Muscle of arm (tissue), 12 donors: Measurements from ENCODE around the gene WWOX. TPM values are rescaled to one million over a fixed set of nuclear protein-coding genes. Genes with fewer than 3 reads are reported as not detected.

Experiments used
- DNase-seq: peaks from one replicate; pipeline ENCODE4 v3.0.0-alpha.2; 2013
- polyA plus RNA-seq, 12 donors: library from polyadenylated mRNA; unstranded; fragments of 120-200 nt; gene quantifications; one replicate each; pipeline ENCODE4 v1.2.1, GENCODE V29; 2013; ENCODE audit not compliant: insufficient read length in 12 of 12

Gene WWOX
- polyA plus RNA-seq, 12 donors, result 7.4 to 17.2 (median 10.9) TPM; not detected in 2

DNA sequence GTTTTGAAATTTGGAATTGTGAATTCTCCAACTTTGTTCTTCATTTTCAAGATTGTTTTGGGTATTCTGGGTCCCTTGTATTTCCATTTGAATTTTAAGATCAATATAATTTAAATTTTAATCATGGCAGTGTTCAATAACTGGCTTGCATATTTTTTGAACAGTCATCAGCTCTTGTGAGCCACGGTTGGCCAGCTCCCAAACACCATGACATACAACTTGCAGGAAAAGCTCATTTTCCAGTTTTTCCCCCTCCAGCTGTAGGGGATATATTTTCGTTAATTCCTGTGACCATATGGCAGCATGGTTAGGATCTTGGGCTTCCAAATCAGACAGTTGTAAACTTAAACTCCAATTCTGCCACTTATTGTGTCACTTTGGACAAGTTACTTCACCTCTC lies 690.1 kb downstream of the WWOX start:
- no peak for DNase-seq

- DNase-seq, result no peak
Observed at GRCh38 chr16:78791011-78791410, 691.6 kb downstream of the WWOX start.

DNA sequence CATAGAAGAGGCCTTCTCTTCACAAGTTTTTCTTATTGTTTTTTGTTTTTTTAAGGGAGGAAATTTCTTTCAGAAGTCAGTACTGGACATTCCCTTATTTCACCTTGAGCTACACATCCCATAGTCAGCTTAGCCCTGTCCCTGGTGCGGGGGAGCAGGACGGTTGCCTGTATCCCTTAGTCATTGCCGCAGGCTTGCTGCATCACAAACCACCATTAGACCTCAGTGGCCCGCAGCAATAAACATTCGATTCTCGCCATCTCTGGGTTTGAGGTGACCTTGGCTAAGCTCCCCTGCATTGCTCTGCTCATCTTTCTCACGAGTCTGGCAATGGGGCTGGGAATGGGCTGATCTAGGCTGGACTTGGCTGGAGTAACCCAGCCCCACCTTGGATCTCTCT lies 692.5 kb downstream of the WWOX start:
- no peak for DNase-seq

GRCh38 chr16:78792952-78793351 lies 693.5 kb downstream of the WWOX start:
- DNase-seq, result no peak

DNA sequence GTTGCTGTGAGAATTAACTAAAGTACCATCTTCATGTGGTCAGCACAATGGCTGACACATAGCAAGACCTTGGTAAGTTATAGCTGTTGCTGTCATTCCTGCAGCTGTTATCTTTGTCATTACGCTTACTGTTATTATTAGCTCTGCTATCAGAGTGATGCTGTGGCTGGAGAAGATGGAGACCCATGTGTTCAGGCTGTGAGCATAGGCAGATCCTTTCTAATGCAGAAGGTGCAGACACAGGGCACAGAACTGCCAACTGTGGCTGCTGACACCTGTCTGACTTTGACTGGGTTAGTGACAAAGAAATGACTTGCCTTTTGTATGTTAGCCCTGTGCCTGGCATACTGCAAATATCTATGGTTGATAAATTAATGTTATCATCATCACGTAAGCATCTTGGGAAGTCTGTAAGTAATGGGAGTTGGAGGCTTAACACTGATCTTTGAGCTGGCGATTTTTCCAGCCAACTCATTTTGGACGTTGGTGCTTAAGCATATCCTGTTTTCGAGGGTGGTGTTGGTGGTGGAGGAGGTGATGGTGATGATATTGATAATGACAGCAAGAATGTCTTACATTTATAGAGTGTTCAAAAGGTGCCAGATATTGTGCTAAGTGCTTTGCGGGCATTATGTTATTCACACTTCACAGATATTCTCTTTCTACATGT lies 695.3 kb downstream of the WWOX start:
- DNase-seq, result no peak

- DNase-seq, result no peak
Observed at GRCh38 chr16:78795433-78795832, 696.0 kb downstream of the WWOX start.

- DNase-seq, result peak; percentile 52
Observed at GRCh38 chr16:78796221-78796866, 696.9 kb downstream of the WWOX start.

DNA sequence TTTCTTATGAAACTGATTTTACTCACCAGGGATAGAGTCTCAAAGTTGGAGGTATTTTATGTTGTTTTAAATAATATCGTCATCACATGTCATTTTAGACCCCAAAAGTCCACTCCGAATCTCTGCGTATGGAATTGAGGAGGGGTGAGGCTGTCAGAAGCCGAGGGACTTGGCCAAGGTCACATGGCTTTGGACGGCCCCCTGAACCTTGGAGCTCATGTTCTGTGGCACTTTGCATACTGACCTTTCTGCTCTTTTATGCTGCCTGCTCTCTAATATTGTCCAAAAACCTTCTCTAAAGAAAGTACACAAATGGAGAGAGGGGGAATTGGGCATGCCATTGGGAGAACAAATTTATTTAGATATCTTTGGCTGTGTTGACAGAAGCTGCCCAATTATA lies 700.0 kb downstream of the WWOX start:
- no peak for DNase-seq

GRCh38 chr16:78800523-78800922 lies 701.1 kb downstream of the WWOX start:
- no peak for DNase-seq

- DNase-seq, result no peak
Observed at GRCh38 chr16:78804058-78804735, 704.7 kb downstream of the WWOX start.

DNA sequence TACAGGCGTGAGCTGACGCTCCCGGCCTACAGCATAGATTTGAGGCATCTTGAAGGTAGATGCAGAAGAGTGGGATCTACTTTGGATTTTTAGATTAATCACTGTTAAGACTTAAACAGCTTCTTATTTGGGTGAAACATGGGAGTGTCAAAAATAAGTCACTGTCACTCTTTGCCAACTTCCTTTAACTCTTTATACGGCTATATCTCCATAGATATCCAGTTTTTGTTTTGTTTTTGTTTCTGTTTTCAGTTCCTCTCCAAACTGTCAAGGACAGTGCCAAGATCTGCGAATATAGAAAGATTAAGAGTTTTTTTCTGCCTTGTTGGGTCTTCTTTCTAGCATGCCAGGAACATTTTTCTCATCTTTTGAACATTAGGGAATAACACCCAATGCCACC lies 706.1 kb downstream of the WWOX start:
- no peak for DNase-seq

DNA sequence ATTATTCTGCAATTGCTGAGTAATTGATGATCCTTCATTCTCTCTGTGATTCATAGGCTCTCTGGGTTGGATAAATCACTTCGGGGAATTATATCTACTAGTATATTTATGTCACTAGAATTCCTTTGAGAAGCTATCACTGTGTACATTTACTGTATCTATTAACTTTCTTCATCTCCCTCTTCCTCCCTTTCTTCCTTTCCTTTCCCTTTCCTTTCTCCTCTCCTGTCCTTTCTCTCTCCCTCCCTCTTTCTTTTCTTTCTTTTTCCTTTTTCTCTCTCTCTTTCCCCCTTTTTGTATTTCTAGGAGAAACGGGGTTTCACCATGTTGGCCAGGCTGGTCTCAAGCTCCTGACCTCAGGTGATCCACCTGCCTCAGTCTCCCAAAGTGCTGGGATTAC lies 711.8 kb downstream of the WWOX start:
- DNase-seq, result no peak

- no peak for DNase-seq
Observed at GRCh38 chr16:78812582-78812981, 713.1 kb downstream of the WWOX start.

GRCh38 chr16:78813661-78814311 lies 714.3 kb downstream of the WWOX start:
- no peak for DNase-seq

GRCh38 chr16:78815713-78816112 lies 716.3 kb downstream of the WWOX start:
- peak; percentile 43 for DNase-seq

GRCh38 chr16:78816499-78817195 lies 717.2 kb downstream of the WWOX start:
- DNase-seq, result peak; percentile 91

DNA sequence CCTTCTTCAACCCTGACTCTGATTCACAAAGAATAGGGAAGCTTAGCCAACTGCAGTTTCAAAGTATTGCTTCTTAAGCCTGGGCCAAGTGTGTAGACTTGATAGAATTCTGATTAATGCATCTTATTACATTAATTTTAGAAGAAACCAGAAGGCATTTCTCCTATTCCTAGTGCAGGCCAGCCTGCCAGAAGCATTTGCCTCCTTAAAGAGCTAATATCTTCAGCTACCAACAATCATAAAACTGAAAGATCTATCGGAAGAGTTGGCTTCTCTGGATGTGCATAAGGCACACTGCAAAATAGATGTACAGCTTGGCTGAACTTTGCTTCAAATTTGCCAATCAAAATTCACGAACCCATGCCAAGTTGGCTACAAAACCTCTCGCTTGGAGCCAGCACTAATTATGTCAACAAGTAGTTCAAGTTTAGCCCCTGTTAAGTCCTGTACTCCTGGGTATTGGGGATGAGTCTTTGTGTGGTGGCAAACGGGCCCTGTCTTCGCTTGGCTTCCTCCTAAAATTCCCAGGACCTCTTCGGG lies 717.8 kb downstream of the WWOX start:
- DNase-seq, result peak; percentile 68

GRCh38 chr16:78821335-78821734 lies 721.9 kb downstream of the WWOX start:
- no peak for DNase-seq

DNA sequence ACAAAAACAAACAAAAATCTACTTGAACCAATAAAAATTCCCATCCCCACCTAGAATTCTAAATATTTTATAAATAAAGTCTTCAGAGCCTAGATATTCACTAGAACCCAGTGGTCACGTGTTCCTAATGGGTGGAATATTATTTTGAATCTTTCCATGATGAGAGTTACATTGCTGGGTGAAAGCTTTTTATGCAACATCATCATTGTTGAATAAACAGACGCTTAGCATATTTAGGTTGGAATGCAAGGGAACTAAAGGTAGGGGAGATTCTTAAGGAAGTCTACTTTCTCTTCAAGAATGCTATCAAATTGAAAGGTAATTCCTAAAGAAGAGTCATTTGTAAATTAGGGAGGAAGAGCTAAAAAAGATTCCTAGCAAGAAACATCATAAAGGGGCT lies 723.1 kb downstream of the WWOX start:
- no peak for DNase-seq

DNA sequence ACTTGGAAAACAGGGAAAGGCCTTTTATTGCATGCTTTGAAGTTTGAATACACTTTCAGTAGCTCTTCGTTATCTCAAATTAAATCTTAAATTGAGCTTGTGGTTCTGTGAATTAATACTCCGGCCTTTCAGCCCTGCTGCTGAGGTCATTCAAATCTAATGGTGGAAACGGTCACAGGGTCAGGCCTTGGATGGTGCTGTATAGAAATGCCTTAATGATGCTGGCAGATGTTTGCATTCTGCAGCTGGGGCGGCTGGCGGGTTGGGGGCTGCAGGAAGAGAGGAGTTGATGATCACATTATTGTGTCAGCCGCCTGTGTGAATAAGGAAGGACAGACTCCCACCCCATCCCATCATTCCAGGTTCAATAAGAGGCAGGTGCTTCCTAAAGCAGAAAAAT lies 723.6 kb downstream of the WWOX start:
- DNase-seq, result no peak

DNA sequence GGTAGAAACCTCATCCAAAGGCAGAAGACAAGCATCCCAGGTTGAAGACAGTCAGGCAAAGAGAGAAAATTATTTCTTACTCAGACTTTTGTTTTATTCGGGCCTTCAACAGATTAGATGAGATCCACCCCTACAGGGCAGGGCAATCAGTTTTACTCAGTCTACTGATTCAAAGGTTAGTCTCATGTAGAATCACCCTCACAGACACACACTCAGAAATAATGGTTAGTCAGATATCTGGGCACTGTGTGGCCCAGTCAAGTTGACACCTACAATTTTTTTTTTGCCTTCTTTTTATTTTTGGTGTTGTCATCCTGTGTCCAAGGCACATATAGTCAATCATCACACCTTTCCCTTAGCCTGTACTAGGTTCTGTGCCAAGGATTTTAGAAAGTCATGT lies 729.8 kb downstream of the WWOX start:
- no peak for DNase-seq

GRCh38 chr16:78830599-78830998 lies 731.1 kb downstream of the WWOX start:
- no peak for DNase-seq
